ENCODE results near the gene EBF3. TPM values are rescaled to one million over a fixed set of nuclear protein-coding genes. Genes with fewer than 3 reads are reported as not detected.

EBF3 gene
- 0.15 and 0.40 TPM in 2 replicates for total RNA-seq (ENCODE audit: low replicate concordance)

GRCh38 chr10:129963641-129964501 is at the start of gene EBF3:
TSS of gene EBF3 (minus strand) at chr10:129964274. CDS start at chr10:129963768, 506 bp downstream.
- H3K9ac ChIP-seq, result no peak within 1 kb of the TSS
- DNase-seq (ENCODE audit: low spot score), result peak; percentile 96
- Mint-ChIP-seq H3K27ac (no peak within 1 kb of the TSS), H3K9me3 (no peaks in the 10 kb centered on the region), H3K27me3 (ENCODE audit: insufficient read depth, low read depth) (peaks cover 63% of the 10 kb centered on the region), H3K4me1 (peaks cover 32% of the 10 kb centered on the region), H3K36me3 (no peaks in the 10 kb centered on the region), H3K4me3 (peak within 1 kb of the TSS; percentile 83)
- peaks cover 82% of the 10 kb centered on the region for H4K20me1 ChIP-seq (ENCODE audit: low read depth)
- no peaks in the 10 kb centered on the region for H3K36me3 ChIP-seq
- H3K9me3 ChIP-seq (ENCODE audit: low read depth), result no peaks in the 10 kb centered on the region
- H3K4me1 ChIP-seq, result peaks cover 30% of the 10 kb centered on the region
- no peak within 1 kb of the TSS for H3K27ac ChIP-seq
- peak within 1 kb of the TSS; percentile 88 for H3K4me2 ChIP-seq
- peaks cover 42% of the 10 kb centered on the region for H3F3A ChIP-seq (ENCODE audit: low read depth)
- peak within 1 kb of the TSS; percentile 85 for H2AFZ ChIP-seq (replicated peaks)
- TF ChIP-seq CTCF (IDR thresholded peaks at IDR 0.05) (no peak), EZH2 (IDR thresholded peaks at IDR 0.05) (no peak), EZH2phosphoT487 (IDR thresholded peaks at IDR 0.05) (no peak)
- H3K79me2 ChIP-seq (ENCODE audit: low read depth), result no peaks in the 10 kb centered on the region
- H3K27me3 ChIP-seq, result peaks cover 98% of the 10 kb centered on the region
- H3K4me3 ChIP-seq, result peak within 1 kb of the TSS; percentile 51

- no peaks in the 10 kb centered on the region for H4K20me1 ChIP-seq (ENCODE audit: low read depth)
These were observed 49.5 kb upstream of the EBF3 start for GRCh38 chr10:130013335-130014262.

GRCh38 chr10:130012129-130012528 is 48.1 kb upstream of the EBF3 start:
- DNase-seq (ENCODE audit: low spot score), result no peak

More at GRCh38 chr10:130013335-130014262, 49.5 kb upstream of the EBF3 start:
- H3K4me1 Mint-ChIP-seq, result peaks cover 12% of the 10 kb centered on the region
- Histone ChIP-seq H3K36me3 (no peaks in the 10 kb centered on the region), H3K4me2 (no peak overlapping the region), H3F3A (ENCODE audit: low read depth) (no peaks in the 10 kb centered on the region), H3K79me2 (ENCODE audit: low read depth) (no peaks in the 10 kb centered on the region), H3K4me1 (no peaks in the 10 kb centered on the region), H3K9me3 (ENCODE audit: low read depth) (no peaks in the 10 kb centered on the region), H3K4me3 (no peak overlapping the region), H2AFZ (replicated peaks) (no peak overlapping the region), H3K9ac (no peak overlapping the region), H3K27me3 (no peaks in the 10 kb centered on the region), H3K27ac (no peak overlapping the region)
- H3K9me3 Mint-ChIP-seq, result no peaks in the 10 kb centered on the region
- no peak overlapping the region for H3K27ac Mint-ChIP-seq
- peaks cover 8% of the 10 kb centered on the region for H3K27me3 Mint-ChIP-seq (ENCODE audit: insufficient read depth, low read depth)
- DNase-seq (ENCODE audit: low spot score), result no peak
- H3K36me3 Mint-ChIP-seq, result no peaks in the 10 kb centered on the region
- H3K4me3 Mint-ChIP-seq, result no peak overlapping the region
- TF ChIP-seq CTCF (IDR thresholded peaks at IDR 0.05) (no peak), EZH2 (IDR thresholded peaks at IDR 0.05) (no peak), EZH2phosphoT487 (IDR thresholded peaks at IDR 0.05) (no peak)

More at GRCh38 chr10:130012129-130012528, 48.1 kb upstream of the EBF3 start:
- H3K4me1 ChIP-seq, result no peaks in the 10 kb centered on the region
- H3F3A ChIP-seq (ENCODE audit: low read depth), result no peaks in the 10 kb centered on the region
- Mint-ChIP-seq H3K4me1 (peaks cover 10% of the 10 kb centered on the region), H3K9me3 (no peaks in the 10 kb centered on the region), H3K36me3 (no peaks in the 10 kb centered on the region), H3K27me3 (ENCODE audit: insufficient read depth, low read depth) (peaks cover 8% of the 10 kb centered on the region), H3K4me3 (no peak overlapping the region), H3K27ac (peak overlapping the region; percentile 78)
- no peaks in the 10 kb centered on the region for H3K27me3 ChIP-seq
- no peak overlapping the region for H3K9ac ChIP-seq
- no peak overlapping the region for H3K27ac ChIP-seq
- H3K79me2 ChIP-seq (ENCODE audit: low read depth), result no peaks in the 10 kb centered on the region
- no peak overlapping the region for H3K4me2 ChIP-seq
- H4K20me1 ChIP-seq (ENCODE audit: low read depth), result no peaks in the 10 kb centered on the region
- no peaks in the 10 kb centered on the region for H3K9me3 ChIP-seq (ENCODE audit: low read depth)
- H3K36me3 ChIP-seq, result no peaks in the 10 kb centered on the region
- H2AFZ ChIP-seq (replicated peaks), result no peak overlapping the region
- no peak for TF ChIP-seq CTCF (IDR thresholded peaks at IDR 0.05)
- TF ChIP-seq EZH2 (IDR thresholded peaks at IDR 0.05), result no peak
- no peak for TF ChIP-seq EZH2phosphoT487 (IDR thresholded peaks at IDR 0.05)
- no peak overlapping the region for H3K4me3 ChIP-seq
